Measurements from ENCODE around the gene ARL2.

- TF ChIP-seq PBX3 (IDR thresholded peaks at IDR 0.05) (no peak), TEAD4 (IDR thresholded peaks at IDR 0.05; ENCODE audit: borderline replicate concordance, insufficient read depth) (no peak), CTCF (IDR thresholded peaks at IDR 0.05) (no peak), NRF1 (IDR thresholded peaks at IDR 0.05; ENCODE audit: low read depth, low read length) (no peak), RCOR1 (IDR thresholded peaks at IDR 0.05; ENCODE audit: low read length) (no peak), FOXJ3 (CRISPR knock-in tag; IDR thresholded peaks at IDR 0.05) (no peak), EP300 (IDR thresholded peaks at IDR 0.05; ENCODE audit: borderline replicate concordance in 1 of 2, low read depth in 1 of 2, low read length in 1 of 2) (no peak), JUND (IDR thresholded peaks at IDR 0.05) (no peak), RXRA (IDR thresholded peaks at IDR 0.05; ENCODE audit: borderline replicate concordance, low read depth) (no peak)
- TF ChIP-seq, protein P1, sequence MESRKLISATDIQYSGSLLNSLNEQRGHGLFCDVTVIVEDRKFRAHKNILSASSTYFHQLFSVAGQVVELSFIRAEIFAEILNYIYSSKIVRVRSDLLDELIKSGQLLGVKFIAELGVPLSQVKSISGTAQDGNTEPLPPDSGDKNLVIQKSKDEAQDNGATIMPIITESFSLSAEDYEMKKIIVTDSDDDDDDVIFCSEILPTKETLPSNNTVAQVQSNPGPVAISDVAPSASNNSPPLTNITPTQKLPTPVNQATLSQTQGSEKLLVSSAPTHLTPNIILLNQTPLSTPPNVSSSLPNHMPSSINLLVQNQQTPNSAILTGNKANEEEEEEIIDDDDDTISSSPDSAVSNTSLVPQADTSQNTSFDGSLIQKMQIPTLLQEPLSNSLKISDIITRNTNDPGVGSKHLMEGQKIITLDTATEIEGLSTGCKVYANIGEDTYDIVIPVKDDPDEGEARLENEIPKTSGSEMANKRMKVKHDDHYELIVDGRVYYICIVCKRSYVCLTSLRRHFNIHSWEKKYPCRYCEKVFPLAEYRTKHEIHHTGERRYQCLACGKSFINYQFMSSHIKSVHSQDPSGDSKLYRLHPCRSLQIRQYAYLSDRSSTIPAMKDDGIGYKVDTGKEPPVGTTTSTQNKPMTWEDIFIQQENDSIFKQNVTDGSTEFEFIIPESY (IDR thresholded peaks at IDR 0.05; ENCODE audit: borderline replicate concordance, low read depth) = no peak
Measured at GRCh38 chr11:65059959-65060824, 46.2 kb downstream of the ARL2 start.
